Mucosa of rectum (tissue), 2 donors: ENCODE results near the gene NMRK2.
A peak's percentile ranks its signal among the peaks of the same experiment; 100 is the strongest.
"Not testable (repeated sequence)": the region's sequence is repeated elsewhere in the genome, so short reads cannot be mapped to it uniquely, and the experiment has no call there.

Experiments used
- H3K27ac ChIP-seq, 2 donors: one replicate each; pipeline ENCODE4 v1.7.0; 2013; ENCODE audit warnings: inconsistent platforms in 2 of 2, low read depth in 2 of 2, low read length in 2 of 2
- H3K27me3 ChIP-seq, 2 donors: one replicate each; pipeline ENCODE4 v1.7.0; 2013; ENCODE audit warnings: low read length in 2 of 2; ENCODE audit not compliant: control insufficient read depth in 2 of 2, insufficient read depth in 2 of 2
- H3K36me3 ChIP-seq, 2 donors: one replicate each; pipeline ENCODE4 v1.7.0; 2013; ENCODE audit warnings: low read length in 2 of 2; ENCODE audit not compliant: control insufficient read depth in 2 of 2, insufficient read depth in 2 of 2
- H3K4me1 ChIP-seq, 2 donors: one replicate each; pipeline ENCODE4 v1.7.0; 2013; ENCODE audit warnings: low read length in 2 of 2, mild to moderate bottlenecking in 1 of 2; ENCODE audit not compliant: control insufficient read depth in 2 of 2, insufficient read depth in 2 of 2
- H3K4me3 ChIP-seq, 2 donors: one replicate each; pipeline ENCODE4 v1.7.0; 2013; ENCODE audit warnings: low read length in 2 of 2
- H3K9ac ChIP-seq, 2 donors: one replicate each; pipeline ENCODE4 v1.7.0; 2013; ENCODE audit warnings: low read length in 2 of 2, low read depth in 1 of 2, mild to moderate bottlenecking in 1 of 2
- H3K9me3 ChIP-seq, 2 donors: one replicate each; pipeline ENCODE4 v1.7.0; 2013; ENCODE audit warnings: low read length in 2 of 2; ENCODE audit not compliant: control insufficient read depth in 2 of 2
- donor health status: healthy.
- donor health status: Normal muscosa, but diverticular disease.

The NMRK2 gene

DNA sequence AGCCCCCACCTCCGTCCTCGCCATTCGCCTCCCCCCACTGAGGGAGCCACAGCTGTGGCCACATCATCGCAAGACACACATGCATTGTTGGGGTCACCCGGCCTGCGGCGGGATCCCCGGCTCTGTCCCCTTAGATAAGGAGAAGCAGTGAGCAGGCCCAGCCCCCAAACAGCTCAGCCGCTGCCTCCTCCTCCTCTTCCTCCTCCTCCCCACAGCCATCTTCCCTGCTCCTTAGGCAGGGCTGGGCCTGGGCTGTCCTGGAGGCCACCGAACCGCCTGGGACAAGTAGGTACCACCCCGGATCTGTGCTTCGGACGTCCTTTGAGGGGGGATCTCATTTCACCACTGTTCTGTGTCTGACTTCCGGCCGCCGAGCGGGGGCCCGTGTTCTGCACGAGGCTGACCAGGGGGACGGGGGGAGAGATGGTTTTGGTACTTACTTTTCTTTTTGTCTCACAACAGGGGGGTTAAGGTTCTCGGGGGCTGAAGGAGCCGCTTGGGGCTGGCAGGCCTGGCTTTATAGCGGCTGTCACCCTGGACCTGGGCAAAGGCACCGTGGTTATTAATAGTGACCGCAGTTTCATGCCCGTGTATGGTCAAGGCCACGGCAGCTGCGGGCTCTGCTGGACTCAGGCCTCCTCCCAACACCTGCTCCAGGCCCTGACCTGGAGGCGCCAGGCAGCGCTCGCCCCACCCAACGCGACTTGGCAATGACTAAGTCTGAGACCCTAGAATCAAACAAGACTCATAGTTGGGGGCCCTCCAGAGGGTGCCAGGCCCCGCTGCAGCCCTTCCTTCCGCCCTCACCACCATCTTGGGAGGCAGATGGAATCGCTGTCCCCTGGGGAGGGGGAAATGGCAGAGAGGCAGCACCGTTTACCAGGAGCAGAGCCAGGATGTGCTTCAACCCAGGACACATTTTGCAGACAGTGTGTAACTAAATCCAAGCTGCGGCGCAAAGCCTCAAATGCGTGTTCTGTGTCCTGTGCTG, 18.3 kb downstream of the NMRK2 start:
- Histone ChIP-seq H3K4me3 (peak overlapping the region; percentile 17 to 37), H3K36me3 (no peaks in the 10 kb centered on the region), H3K27ac (no peak overlapping the region), H3K9ac (no peak overlapping the region), H3K27me3 (no peaks in the 10 kb centered on the region), H3K9me3 (no peaks in the 10 kb centered on the region), H3K4me1 (peaks cover 0 to 4% of the 10 kb centered on the region in 2 donors)

- not testable (repeated sequence) for H3K4me1 ChIP-seq, H3K27me3 ChIP-seq, H3K27ac ChIP-seq, H3K9ac ChIP-seq, H3K9me3 ChIP-seq, H3K4me3 ChIP-seq, H3K36me3 ChIP-seq
These were observed 19.9 kb downstream of the NMRK2 start for GRCh38 chr19:3952755-3953276.

DNA sequence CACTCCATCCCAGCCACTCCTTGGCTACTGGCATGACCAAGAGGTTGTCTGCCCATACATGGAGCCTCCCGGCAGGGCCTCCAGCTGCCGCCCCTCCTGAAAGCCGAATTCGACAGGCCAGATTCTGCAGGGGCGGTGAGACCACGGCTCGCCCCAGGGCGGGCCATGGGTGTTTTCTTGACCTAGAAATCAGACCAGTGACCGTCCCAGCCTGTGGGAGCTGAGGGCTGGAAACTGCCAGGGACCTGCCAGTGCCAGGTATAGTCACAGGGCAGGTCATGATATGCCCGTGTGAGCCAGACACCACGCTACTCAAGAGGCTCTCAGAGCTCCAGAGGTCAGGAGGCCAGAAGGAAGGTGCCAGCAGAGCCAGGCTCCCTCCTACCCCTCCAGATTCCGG, 21.2 kb downstream of the NMRK2 start:
- H3K9ac ChIP-seq, result no peak overlapping the region
- H3K4me1 ChIP-seq, result peaks cover 0 to 4% of the 10 kb centered on the region in 2 donors
- H3K27me3 ChIP-seq, result no peaks in the 10 kb centered on the region
- H3K27ac ChIP-seq, result no peak overlapping the region
- H3K36me3 ChIP-seq, result peaks cover 11 to 12% of the 10 kb centered on the region in 2 donors
- no peaks in the 10 kb centered on the region for H3K9me3 ChIP-seq
- no peak overlapping the region for H3K4me3 ChIP-seq

- H3K4me1 ChIP-seq, H3K4me3 ChIP-seq, H3K9me3 ChIP-seq, H3K27me3 ChIP-seq, H3K9ac ChIP-seq, H3K27ac ChIP-seq: not testable (repeated sequence)
- peaks cover 18 to 23% of the 10 kb centered on the region in 2 donors for H3K36me3 ChIP-seq
These were observed 22.4 kb downstream of the NMRK2 start for GRCh38 chr19:3955276-3955675.

DNA sequence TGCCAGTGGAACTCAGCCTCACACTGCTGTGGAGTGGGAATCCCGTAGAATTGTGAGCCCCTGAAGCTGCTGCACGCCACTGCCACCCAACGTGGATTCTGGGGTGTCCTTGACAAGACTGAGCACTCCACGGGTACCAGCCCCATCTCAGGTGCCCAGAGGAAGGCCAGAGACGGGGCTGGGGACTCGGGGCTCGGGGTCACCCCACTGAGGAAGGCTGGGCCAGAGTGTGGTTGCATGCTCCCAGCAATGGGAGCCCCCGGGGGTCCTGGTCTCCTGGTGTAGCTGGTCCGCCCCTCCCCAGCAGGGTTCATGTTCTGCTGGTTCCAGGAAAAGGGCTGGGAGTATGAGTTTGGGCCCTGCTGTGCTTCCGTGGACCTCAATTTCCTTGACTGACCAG, 22.8 kb downstream of the NMRK2 start:
- H3K27ac ChIP-seq, result no peak overlapping the region
- H3K9ac ChIP-seq, result no peak overlapping the region
- peaks cover 21 to 26% of the 10 kb centered on the region in 2 donors for H3K36me3 ChIP-seq
- no peaks in the 10 kb centered on the region for H3K27me3 ChIP-seq
- H3K9me3 ChIP-seq, result no peaks in the 10 kb centered on the region
- H3K4me3 ChIP-seq, result no peak overlapping the region
- peaks cover 0 to 4% of the 10 kb centered on the region in 2 donors for H3K4me1 ChIP-seq

DNA sequence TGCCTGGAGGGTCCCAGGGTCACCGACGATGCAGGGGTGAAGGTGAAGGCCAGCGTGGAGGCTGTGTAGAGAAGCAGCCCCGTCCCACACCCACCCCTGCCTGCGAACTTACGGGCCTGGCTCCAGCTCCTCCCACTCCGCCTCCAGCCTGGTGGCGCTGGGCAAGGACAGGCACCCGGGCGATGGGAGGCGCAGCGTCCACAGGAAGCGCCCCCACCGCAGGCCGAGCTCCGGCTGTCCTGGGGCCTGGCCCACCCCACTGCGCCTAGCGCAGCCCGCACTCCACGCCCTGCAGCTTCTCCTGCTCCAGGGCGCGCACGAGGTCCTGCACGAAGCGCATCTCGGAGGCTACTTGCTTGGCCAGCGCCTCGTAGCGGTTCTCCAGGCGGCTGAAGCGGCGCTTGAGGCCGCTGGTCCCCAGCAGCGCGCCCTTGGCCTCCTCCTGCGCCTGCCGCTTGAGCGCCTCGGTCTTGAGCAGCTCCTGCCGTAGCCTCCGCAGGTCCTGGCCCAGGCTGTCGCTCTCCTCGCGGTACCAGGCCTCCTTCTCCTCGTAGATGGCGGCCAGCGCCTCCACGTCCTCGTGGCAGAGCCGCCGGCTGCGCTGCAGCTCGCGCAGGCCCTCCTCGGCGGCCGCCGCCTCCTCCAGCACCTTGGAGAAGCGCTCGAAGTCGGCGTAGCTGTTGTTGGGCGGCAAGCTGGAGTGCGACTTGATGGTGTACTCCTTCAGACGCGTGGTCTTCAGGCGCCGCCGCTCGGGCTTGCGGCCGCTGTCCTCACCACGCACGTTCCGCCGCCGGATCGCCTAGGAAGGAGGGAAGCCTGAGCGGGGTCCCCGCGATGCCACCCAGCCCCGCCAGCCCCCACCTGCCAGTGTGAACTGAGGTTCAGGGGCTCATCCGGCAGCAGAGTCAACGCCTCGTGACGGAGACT, 26.2 kb downstream of the NMRK2 start:
- Histone ChIP-seq H3K9ac (no peak overlapping the region), H3K27ac (no peak overlapping the region), H3K36me3 (peaks cover 47 to 55% of the 10 kb centered on the region in 2 donors), H3K4me3 (no peak overlapping the region), H3K4me1 (no peaks in the 10 kb centered on the region), H3K27me3 (no peaks in the 10 kb centered on the region), H3K9me3 (no peaks in the 10 kb centered on the region)

- Histone ChIP-seq H3K9ac (no peak overlapping the region), H3K36me3 (peaks cover 51 to 60% of the 10 kb centered on the region in 2 donors), H3K9me3 (no peaks in the 10 kb centered on the region), H3K27ac (no peak overlapping the region), H3K4me1 (no peaks in the 10 kb centered on the region), H3K4me3 (no peak overlapping the region), H3K27me3 (no peaks in the 10 kb centered on the region)
These were observed 26.9 kb downstream of the NMRK2 start for GRCh38 chr19:3959766-3960131.

DNA sequence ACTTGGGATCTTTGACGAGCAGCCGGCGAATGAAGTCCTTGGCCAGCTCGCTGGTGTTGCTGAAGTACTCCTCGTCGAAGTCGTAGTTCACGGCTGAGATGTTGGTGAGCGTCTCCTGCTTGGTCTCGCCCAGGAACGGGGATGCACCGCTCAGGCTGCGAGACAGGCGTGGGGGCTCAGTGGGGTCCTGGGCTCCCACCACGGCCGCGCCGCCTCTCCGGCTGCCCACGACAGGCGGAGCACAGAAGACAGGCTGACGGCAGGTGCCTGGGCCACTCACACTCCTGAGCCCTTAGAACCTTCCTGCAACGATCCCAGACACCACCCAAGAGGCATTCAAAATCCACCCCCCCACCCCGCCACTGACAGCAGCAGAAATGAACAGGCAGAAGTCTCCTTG, 28.1 kb downstream of the NMRK2 start:
- Histone ChIP-seq H3K9ac (no peak overlapping the region), H3K36me3 (peaks cover 54 to 63% of the 10 kb centered on the region in 2 donors), H3K27me3 (no peaks in the 10 kb centered on the region), H3K27ac (no peak overlapping the region), H3K9me3 (no peaks in the 10 kb centered on the region), H3K4me3 (no peak overlapping the region), H3K4me1 (peaks cover 5 to 6% of the 10 kb centered on the region in 2 donors)

DNA sequence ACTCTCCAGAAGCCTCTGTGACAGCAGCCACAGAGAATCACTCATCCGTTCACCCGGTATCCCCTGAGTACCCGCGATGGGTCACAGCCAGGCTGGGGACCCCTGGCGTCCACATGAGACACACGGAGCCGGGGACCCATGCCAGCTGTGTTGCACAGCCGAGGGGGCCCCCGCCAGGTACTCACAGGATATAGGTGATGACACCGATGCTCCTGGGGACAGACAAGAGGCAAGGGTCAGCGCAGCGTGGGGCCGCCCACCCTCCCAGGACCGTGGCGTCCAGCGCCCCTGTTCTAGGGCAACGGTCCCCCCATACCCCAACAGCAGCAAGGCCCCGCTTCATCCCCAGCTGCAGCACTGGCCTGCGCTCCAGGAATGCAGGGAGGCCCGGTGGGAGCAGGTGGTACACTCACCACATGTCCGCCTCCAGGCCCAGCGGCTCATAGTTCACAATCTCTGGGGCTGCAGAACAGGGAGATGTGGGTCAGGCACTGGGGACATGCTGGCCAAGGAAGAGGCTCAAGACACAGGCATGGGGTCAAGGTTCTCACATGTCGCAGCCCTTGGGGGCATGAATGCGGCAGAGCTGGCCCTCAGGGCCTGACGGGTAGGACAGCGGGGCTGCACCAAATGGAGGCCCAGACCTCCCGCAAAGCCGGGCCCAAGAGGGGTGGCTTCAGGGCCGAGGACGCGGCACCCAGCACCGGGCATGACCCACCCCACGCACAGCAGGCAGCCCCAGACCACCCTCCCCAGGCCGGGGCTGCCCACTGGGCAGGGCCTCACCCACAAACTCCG, 30.8 kb downstream of the NMRK2 start:
- Histone ChIP-seq H3K36me3 (peaks cover 52 to 56% of the 10 kb centered on the region in 2 donors), H3K9me3 (no peaks in the 10 kb centered on the region), H3K4me1 (peaks cover 20 to 30% of the 10 kb centered on the region in 2 donors)

More for the DNA sequence above, 30.8 kb downstream of the NMRK2 start:
- Histone ChIP-seq H3K27ac (no peak overlapping the region), H3K27me3 (no peaks in the 10 kb centered on the region), H3K4me3 (no peak overlapping the region), H3K9ac (no peak overlapping the region)
